ENCODE measurements around the gene SNED1.

GRCh38 chr2:241126201-241126611 lies 127.8 kb downstream of the SNED1 start:
- TF ChIP-seq POLR2AphosphoS5 (IDR thresholded peaks at IDR 0.05; ENCODE audit: low read depth) (no peak), CTCF (conservative IDR thresholded peaks at IDR 0.05; ENCODE audit: low read depth in 2 of 2) (no peak), EZH2 (IDR thresholded peaks at IDR 0.05; ENCODE audit: low read depth, unreplicated experiment) (no peak), EZH2phosphoT487 (IDR thresholded peaks at IDR 0.05; ENCODE audit: unreplicated experiment) (no peak), CREB1 (CRISPR knock-in tag; IDR thresholded peaks at IDR 0.05; ENCODE audit: low read depth) (no peak)

Measured in GM23338 (cell line).